Activated B cell treated with CpG ODN at 0.5 μM for 24 hours (primary cell): ENCODE measurements around the gene PALLD. TPM values are rescaled to one million over a fixed set of nuclear protein-coding genes. Genes with fewer than 3 reads are reported as not detected.

ENCODE experiments used
- ATAC-seq: fragments of 200-7000 bp; cut with Tn5 transposase; one replicate; pipeline ENCODE4 v1.10.0; 2021; ENCODE audit warnings: low read depth, mild to moderate bottlenecking, moderate library complexity
- CTCF ChIA-PET: fragments of 350-600 bp; sonication (Branson Sonifier 250); formaldehyde crosslinking; loops from one replicate; lab custom pipeline; 2021; ENCODE audit warnings: antibody characterized with exemption; lab: Charles Lee
- POLR2A ChIA-PET: fragments of 350-600 bp; sonication (Branson Sonifier 250); formaldehyde crosslinking; loops from one replicate; lab custom pipeline; 2021; ENCODE audit warnings: antibody characterized with exemption; lab: Charles Lee
- DNase-seq: peaks from one replicate; pipeline ENCODE4 v3.0.0; 2022
- H3K27ac Mint-ChIP-seq: one replicate; pipeline ENCODE4 v1.8.0; 2020; ENCODE audit warnings: mixed read lengths
- H3K27me3 Mint-ChIP-seq: one replicate; pipeline ENCODE4 v1.8.0; 2021; ENCODE audit warnings: mixed read lengths
- H3K36me3 Mint-ChIP-seq: one replicate; pipeline ENCODE4 v1.8.0; 2021; ENCODE audit warnings: low read depth, mixed read lengths
- H3K4me1 Mint-ChIP-seq: one replicate; pipeline ENCODE4 v1.8.0; 2021; ENCODE audit warnings: mixed read lengths
- H3K4me3 Mint-ChIP-seq: one replicate; pipeline ENCODE4 v1.8.0; 2020; ENCODE audit warnings: mild to moderate bottlenecking, mixed read lengths
- H3K9me3 Mint-ChIP-seq: one replicate; pipeline ENCODE4 v1.8.0; 2020; ENCODE audit warnings: mixed read lengths
- CTCF ChIP-seq: fragments of 200-600 bp; IDR thresholded peaks from one replicate; pipeline ENCODE4 v1.8.0; 2022; ENCODE audit warnings: antibody characterized with exemption, mild to moderate bottlenecking
- intact Hi-C: fragments of 100-400 bp; cut with micrococcal nuclease; formaldehyde crosslinking; loops from one replicate; pipeline ENCODE4 v1.15.1; 2024
- total RNA-seq: library from RNA; stranded (reverse); gene quantifications from 2 replicates; pipeline ENCODE4 v1.2.3, GENCODE V29; 2022

Gene PALLD
- total RNA-seq, 1 donor from 2014 or later, result 0.44 TPM

- Mint-ChIP-seq H3K27ac (no peak overlapping the region), H3K36me3 (no peaks in the 10 kb centered on the region), H3K4me3 (no peak overlapping the region), H3K27me3 (peaks cover 6% of the 10 kb centered on the region), H3K9me3 (no peaks in the 10 kb centered on the region), H3K4me1 (peaks cover 5% of the 10 kb centered on the region)
- TF ChIP-seq CTCF, result no peak
- ATAC-seq, result no peak
- CTCF ChIA-PET, result no interaction called here
- no peak for DNase-seq
- intact Hi-C loops, result no loop called here
- POLR2A ChIA-PET, result no interaction called here
Observed at GRCh38 chr4:168845897-168846296, 349.0 kb downstream of the PALLD start.

DNA sequence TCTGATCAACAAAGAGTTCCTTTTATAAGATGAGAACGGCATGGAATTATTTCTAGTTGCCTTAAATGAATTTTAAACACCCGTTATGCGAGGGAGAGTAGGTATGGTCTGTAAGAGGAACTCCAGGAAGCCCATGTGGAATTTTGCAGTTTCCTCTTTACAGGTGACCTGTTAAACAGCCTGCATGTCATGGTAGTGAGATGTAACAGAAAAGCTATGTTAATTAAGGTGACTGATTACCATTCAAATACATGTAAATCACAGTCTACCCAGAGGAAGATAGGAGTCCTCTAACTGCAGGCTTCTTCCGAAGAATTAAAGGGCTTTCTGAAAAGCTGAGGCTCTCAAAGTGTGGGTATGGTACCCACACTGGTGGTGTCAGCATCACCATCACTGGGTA lies 349.6 kb downstream of the PALLD start:
- no peak overlapping the region for H3K4me3 Mint-ChIP-seq
- H3K9me3 Mint-ChIP-seq, result no peaks in the 10 kb centered on the region
- H3K36me3 Mint-ChIP-seq, result no peaks in the 10 kb centered on the region
- no peak overlapping the region for H3K27ac Mint-ChIP-seq
- ATAC-seq (no peak), DNase-seq (no peak)
- intact Hi-C loops, result no loop called here
- peaks cover 8% of the 10 kb centered on the region for H3K27me3 Mint-ChIP-seq
- no peak for TF ChIP-seq CTCF
- POLR2A ChIA-PET, result no interaction called here
- CTCF ChIA-PET, result no interaction called here
- peaks cover 5% of the 10 kb centered on the region for H3K4me1 Mint-ChIP-seq

DNA sequence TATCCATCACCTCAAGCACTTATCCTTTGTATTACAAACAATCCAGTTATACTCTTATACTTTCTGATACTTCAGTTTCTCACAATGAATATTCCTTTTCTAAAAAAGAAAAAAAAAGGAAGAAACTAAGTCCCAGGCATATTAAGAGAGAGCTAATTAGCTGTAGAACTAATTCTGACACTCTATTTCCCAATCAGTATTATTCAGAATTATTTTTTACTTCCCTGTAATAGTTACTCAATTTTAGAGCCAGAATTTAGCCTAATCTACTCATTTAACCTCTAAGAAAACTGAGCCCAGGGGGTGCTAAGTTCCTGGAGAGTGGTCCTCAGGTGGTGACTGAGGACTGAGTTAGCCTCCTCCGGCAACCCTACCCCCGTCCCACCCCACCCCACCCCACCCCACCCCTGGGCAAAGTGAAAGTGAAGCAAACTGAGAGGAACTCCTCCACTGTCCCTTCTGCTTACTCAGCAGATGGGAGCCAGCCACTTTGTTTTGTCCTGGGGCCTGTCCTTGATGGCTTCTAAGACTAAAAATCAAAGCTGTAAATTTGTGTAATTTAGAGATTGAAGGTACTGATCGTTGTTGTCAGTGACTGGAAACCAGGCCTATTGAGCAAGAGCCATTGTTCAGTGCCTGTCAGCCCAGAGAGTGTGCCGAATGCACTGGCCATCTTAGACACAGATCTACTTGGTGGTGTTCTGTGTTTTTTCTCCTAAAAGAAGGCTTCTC lies 351.1 kb downstream of the PALLD start:
- H3K27ac Mint-ChIP-seq, result no peak overlapping the region
- ChIA-PET CTCF (no interaction called here), POLR2A (interaction anchor here (0.6 kb wide), 1 partner anchor 368 kb away, joined by 3 read pairs; the partner anchor contains the start of gene DDX60L)
- peaks cover 10% of the 10 kb centered on the region for H3K27me3 Mint-ChIP-seq
- no peaks in the 10 kb centered on the region for H3K9me3 Mint-ChIP-seq
- no peak for ATAC-seq
- H3K36me3 Mint-ChIP-seq, result no peaks in the 10 kb centered on the region
- TF ChIP-seq CTCF, result no peak
- H3K4me1 Mint-ChIP-seq, result peaks cover 5% of the 10 kb centered on the region
- no peak for DNase-seq
- intact Hi-C loops, result no loop called here
- H3K4me3 Mint-ChIP-seq, result no peak overlapping the region

- Mint-ChIP-seq H3K4me3 (peak overlapping the region; percentile 44), H3K4me1 (peaks cover 5% of the 10 kb centered on the region), H3K36me3 (no peaks in the 10 kb centered on the region), H3K27ac (no peak overlapping the region), H3K9me3 (no peaks in the 10 kb centered on the region), H3K27me3 (peaks cover 12% of the 10 kb centered on the region)
- no peak for TF ChIP-seq CTCF
- DNase-seq (no peak), ATAC-seq (no peak)
- intact Hi-C loops, result no loop called here
- POLR2A ChIA-PET, result no interaction called here
- CTCF ChIA-PET, result no interaction called here
Observed at GRCh38 chr4:168849030-168849675, 352.3 kb downstream of the PALLD start.

GRCh38 chr4:168849997-168850396 lies 353.1 kb downstream of the PALLD start:
- ATAC-seq (no peak), DNase-seq (no peak)
- H3K9me3 Mint-ChIP-seq, result no peaks in the 10 kb centered on the region
- H3K27me3 Mint-ChIP-seq, result peaks cover 11% of the 10 kb centered on the region
- H3K36me3 Mint-ChIP-seq, result no peaks in the 10 kb centered on the region
- no peak for TF ChIP-seq CTCF
- H3K4me1 Mint-ChIP-seq, result peaks cover 5% of the 10 kb centered on the region
- H3K27ac Mint-ChIP-seq, result no peak overlapping the region
- POLR2A ChIA-PET, result no interaction called here
- intact Hi-C loops, result no loop called here
- no peak overlapping the region for H3K4me3 Mint-ChIP-seq
- CTCF ChIA-PET, result no interaction called here
